ENCODE data around the gene KCNMA1.

GRCh38 chr10:77556990-77557601, 80.5 kb downstream of the KCNMA1 start:
- TF ChIP-seq, protein P1, sequence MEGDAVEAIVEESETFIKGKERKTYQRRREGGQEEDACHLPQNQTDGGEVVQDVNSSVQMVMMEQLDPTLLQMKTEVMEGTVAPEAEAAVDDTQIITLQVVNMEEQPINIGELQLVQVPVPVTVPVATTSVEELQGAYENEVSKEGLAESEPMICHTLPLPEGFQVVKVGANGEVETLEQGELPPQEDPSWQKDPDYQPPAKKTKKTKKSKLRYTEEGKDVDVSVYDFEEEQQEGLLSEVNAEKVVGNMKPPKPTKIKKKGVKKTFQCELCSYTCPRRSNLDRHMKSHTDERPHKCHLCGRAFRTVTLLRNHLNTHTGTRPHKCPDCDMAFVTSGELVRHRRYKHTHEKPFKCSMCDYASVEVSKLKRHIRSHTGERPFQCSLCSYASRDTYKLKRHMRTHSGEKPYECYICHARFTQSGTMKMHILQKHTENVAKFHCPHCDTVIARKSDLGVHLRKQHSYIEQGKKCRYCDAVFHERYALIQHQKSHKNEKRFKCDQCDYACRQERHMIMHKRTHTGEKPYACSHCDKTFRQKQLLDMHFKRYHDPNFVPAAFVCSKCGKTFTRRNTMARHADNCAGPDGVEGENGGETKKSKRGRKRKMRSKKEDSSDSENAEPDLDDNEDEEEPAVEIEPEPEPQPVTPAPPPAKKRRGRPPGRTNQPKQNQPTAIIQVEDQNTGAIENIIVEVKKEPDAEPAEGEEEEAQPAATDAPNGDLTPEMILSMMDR (IDR thresholded peaks at IDR 0.05; ENCODE audit: poor library complexity, severe bottlenecking), result no peak
- no peak for TF ChIP-seq POLR2AphosphoS5 (IDR thresholded peaks at IDR 0.05)
- TF ChIP-seq TAF1 (IDR thresholded peaks at IDR 0.05; ENCODE audit: low read depth), result no peak
- TF ChIP-seq EP300 (conservative IDR thresholded peaks at IDR 0.05; ENCODE audit: poor library complexity, severe bottlenecking), result peak; percentile 67

Data from neural cell (in vitro differentiated cells).